Adrenal gland (tissue), 12 donors: ENCODE data around the gene FOXJ3. TPM values are rescaled to one million over a fixed set of nuclear protein-coding genes. Genes with fewer than 3 reads are reported as not detected.

Experiments used
- DNase-seq, 7 donors: peaks; one replicate each; pipeline ENCODE4 v3.0.0-alpha.2; 2019 to 2020
- H3K27ac ChIP-seq, 5 donors: fragments of 200-600 bp; sonication (generic) in 4 of 5; 1 replicate in 3 of 5; 2 replicates in 2 of 5; pipeline versions ENCODE4 v1.5.1 to v1.8.0; 2016 to 2020; ENCODE audit warnings: mild to moderate bottlenecking in 1 of 5
- H3K27me3 ChIP-seq: fragments of 200-600 bp; 2 replicates; pipeline ENCODE4 v1.8.0; 2021
- H3K36me3 ChIP-seq, 2 donors: fragments of 200-600 bp; replicated peaks in 1 of 2; 1 replicate in 1 of 2; 2 replicates in 1 of 2; pipeline versions ENCODE4 v1.5.1 to v1.8.0; 2018 to 2022
- H3K4me1 ChIP-seq, 2 donors: fragments of 200-600 bp; replicated peaks in 1 of 2; 1 replicate in 1 of 2; 2 replicates in 1 of 2; pipeline versions ENCODE4 v1.5.1 to v1.8.0; 2018 to 2021
- H3K4me3 ChIP-seq, 4 donors: fragments of 200-600 bp; sonication (generic) in 3 of 4; one replicate each; pipeline ENCODE4 v1.5.1; 2016 to 2018
- H3K9me3 ChIP-seq, 3 donors: fragments of 200-600 bp; sonication (generic) in 1 of 3; replicated peaks in 1 of 3; 1 replicate in 2 of 3; 2 replicates in 1 of 3; pipeline versions ENCODE4 v1.5.1 to v1.8.0; 2016 to 2021
- CTCF ChIP-seq, 6 experiments: fragments of 450-650 bp in 4 of 6; fragments of 200-600 bp in 2 of 6; sonication (generic) in 1 of 6; IDR thresholded peaks; 1 replicate in 5 of 6; 2 replicates in 1 of 6; pipeline versions ENCODE4 v1.5.1 to v1.8.0; 2016 to 2021; ENCODE audit warnings: antibody characterized with exemption in 6 of 6, mild to moderate bottlenecking in 2 of 6, moderate library complexity in 1 of 6
- POLR2A ChIP-seq, 2 donors: fragments of 450-650 bp; IDR thresholded peaks; one replicate each; pipeline ENCODE4 v1.6.1; 2017; ENCODE audit warnings: antibody characterized with exemption in 2 of 2, mild to moderate bottlenecking in 2 of 2, moderate library complexity in 1 of 2
- WGBS, 4 donors: extraction: QIAGEN DNeasy Blood & Tissue Kit in 2 of 4; methylation state at CpG; one replicate each; pipeline versions ENCODE4 v1.1.5 to v1.1.7; 2013 to 2017; 5-methylcytosine and 5-hydroxymethylcytosine counted together
- intact Hi-C, 2 donors: fragments of 100-400 bp; cut with DNase I; formaldehyde crosslinking; loops; one replicate each; pipeline versions ENCODE4 v1.14.1 to v1.15.0; 2022 to 2023
- polyA plus RNA-seq, 3 donors: library from polyadenylated mRNA; stranded (reverse); fragments of 200-250 nt in 2 of 3; fragments of 350-450 nt in 1 of 3; fragmentation: Illumina TruSeq in 1 of 3; extraction: RNeasy Lipid Tissue Mini Kit (QIAGEN cat#74804) in 1 of 3; gene quantifications; one replicate each; pipeline ENCODE4 v1.2.3, GENCODE V29; 2013 to 2014
- total RNA-seq, 9 donors: library from RNA; depleted of rRNA in 4 of 9; stranded (reverse); fragments of >200 nt in 4 of 9; fragments of 120-200 nt in 1 of 9; fragmentation: NEBNext Ultra II Directional in 1 of 9; extraction: Animal tissue kit (Norgen Biotek cat#: 25700) in 1 of 9; gene quantifications; one replicate each; pipeline versions ENCODE4 v1.1.0 to v1.2.4, GENCODE V29; 2013 to 2023
- donor health status: healthy with polysubstance abuse.
- donor health status: Bipolar disorder and iron deficiency.
- donor health status: DM: yes; HTN: yes; CAD: no.
- donor health status: DM: no; HTN: no; CAD: no.
- donor health status: DM: no; HTN: no; CAD: no.
- donor health status: DM: yes; HTN: yes; CAD: no.

The FOXJ3 gene
- total and polyA plus RNA-seq, 12 donors, result 8.4 to 58.5 (median 33.4) TPM

- peaks cover 5 to 12% of the 10 kb centered on the region in 2 donors for H3K4me1 ChIP-seq
- H3K9me3 ChIP-seq, result no peaks in the 10 kb centered on the region
- WGBS, 4 donors, result 1 to 2% (median 1%) methylated on average over 8 to 34 of the region's 34 CpGs
- no peak overlapping the region for H3K27ac ChIP-seq
- intact Hi-C loops, result no loop called here
- peaks cover 26% of the 10 kb centered on the region for H3K27me3 ChIP-seq
- H3K36me3 ChIP-seq, result no peaks in the 10 kb centered on the region
- TF ChIP-seq POLR2A (IDR thresholded peaks at IDR 0.05), result no peak
- no peak for TF ChIP-seq CTCF (IDR thresholded peaks at IDR 0.05)
- peak overlapping the region in 2 of 4 donors; percentile 25 to 71 for H3K4me3 ChIP-seq
- DNase-seq, result peak; percentile 34 to 55 (median 44)
Measured at GRCh38 chr1:42379794-42380585, 45.0 kb upstream of the FOXJ3 start.

GRCh38 chr1:42372796-42373195 lies 37.8 kb upstream of the FOXJ3 start:
- Histone ChIP-seq H3K4me3 (no peak overlapping the region), H3K27ac (no peak overlapping the region), H3K27me3 (no peaks in the 10 kb centered on the region), H3K4me1 (no peaks in the 10 kb centered on the region), H3K36me3 (no peaks in the 10 kb centered on the region), H3K9me3 (no peaks in the 10 kb centered on the region)
- TF ChIP-seq POLR2A (IDR thresholded peaks at IDR 0.05) (no peak), CTCF (IDR thresholded peaks at IDR 0.05) (no peak)
- 67 to 76% (median 70%) methylated on average over 2 of the region's 2 CpGs for WGBS, 4 donors
- intact Hi-C loops, result no loop called here
- no peak for DNase-seq

GRCh38 chr1:42370876-42371549 lies 36.0 kb upstream of the FOXJ3 start:
- TF ChIP-seq CTCF (IDR thresholded peaks at IDR 0.05), result no peak
- TF ChIP-seq POLR2A (IDR thresholded peaks at IDR 0.05), result no peak
- no peak overlapping the region for H3K27ac ChIP-seq
- H3K4me1 ChIP-seq, result no peaks in the 10 kb centered on the region
- no peaks in the 10 kb centered on the region for H3K27me3 ChIP-seq
- no peak for DNase-seq
- H3K9me3 ChIP-seq, result no peaks in the 10 kb centered on the region
- no peaks in the 10 kb centered on the region for H3K36me3 ChIP-seq
- no peak overlapping the region for H3K4me3 ChIP-seq
- intact Hi-C loops, result no loop called here

- H3K27ac ChIP-seq, result no peak overlapping the region
- no peak for TF ChIP-seq POLR2A (IDR thresholded peaks at IDR 0.05)
- no peak for TF ChIP-seq CTCF (IDR thresholded peaks at IDR 0.05)
- DNase-seq, result no peak
- intact Hi-C loops, result no loop called here
- H3K4me3 ChIP-seq, result no peak overlapping the region
- H3K36me3 ChIP-seq, result no peaks in the 10 kb centered on the region
- no peaks in the 10 kb centered on the region for H3K27me3 ChIP-seq
- no peaks in the 10 kb centered on the region for H3K9me3 ChIP-seq
- WGBS, 4 donors, result 72 to 100% (median 84%) methylated on average over 1 of the region's 1 CpG
- H3K4me1 ChIP-seq, result no peaks in the 10 kb centered on the region
Measured at GRCh38 chr1:42369471-42369870, 34.4 kb upstream of the FOXJ3 start.
